Dermis lymphatic vessel endothelial cell (primary cell): ENCODE results near the gene CACNA1G. TPM values are rescaled to one million over a fixed set of nuclear protein-coding genes. Genes with fewer than 3 reads are reported as not detected.

ENCODE experiments used
- total RNA-seq: library from RNA; depleted of rRNA; stranded (reverse); fragments of >200 nt; gene quantifications from 2 replicates; pipeline ENCODE4 v1.2.1, GENCODE V29; 2014

Gene CACNA1G
- not detected in 2 replicates for total RNA-seq

DNA sequence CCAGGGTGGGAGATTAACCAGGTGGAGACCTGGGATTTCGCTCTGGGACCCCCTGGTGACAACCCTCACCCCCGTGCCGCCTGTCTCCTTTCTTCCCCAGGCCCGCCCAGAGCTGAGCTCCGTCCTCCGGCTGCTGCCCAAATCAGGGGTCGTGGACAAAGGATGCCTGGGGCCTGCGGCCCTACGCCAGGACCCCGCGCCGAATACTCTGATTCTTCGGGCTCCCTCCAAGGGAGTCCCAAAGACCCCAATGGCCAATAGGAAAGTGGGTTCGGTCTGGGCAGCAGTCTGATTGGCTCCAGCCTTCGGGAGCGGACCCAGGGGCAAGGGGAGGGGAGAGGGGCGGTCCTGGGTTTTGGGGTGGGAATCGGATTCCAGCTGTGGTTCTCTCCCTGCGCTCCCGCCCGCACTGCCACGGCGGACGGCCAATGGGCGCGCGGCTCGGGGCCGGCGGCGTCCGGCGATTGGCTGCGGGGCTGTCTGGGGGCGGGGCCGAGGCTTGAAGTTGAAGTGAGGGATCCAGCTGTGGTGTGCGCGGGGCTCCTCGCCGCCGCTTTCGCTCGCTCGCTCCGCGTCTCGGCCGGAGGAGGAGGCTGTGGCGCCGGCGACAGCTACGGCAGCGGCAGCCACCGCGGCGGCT is at the start of gene CACNA1G:
TSS of gene CACNA1G (plus strand) at position 531 of the 640 bp plus-strand sequence. CDS start 745 bp downstream, outside the sequence.

DNA sequence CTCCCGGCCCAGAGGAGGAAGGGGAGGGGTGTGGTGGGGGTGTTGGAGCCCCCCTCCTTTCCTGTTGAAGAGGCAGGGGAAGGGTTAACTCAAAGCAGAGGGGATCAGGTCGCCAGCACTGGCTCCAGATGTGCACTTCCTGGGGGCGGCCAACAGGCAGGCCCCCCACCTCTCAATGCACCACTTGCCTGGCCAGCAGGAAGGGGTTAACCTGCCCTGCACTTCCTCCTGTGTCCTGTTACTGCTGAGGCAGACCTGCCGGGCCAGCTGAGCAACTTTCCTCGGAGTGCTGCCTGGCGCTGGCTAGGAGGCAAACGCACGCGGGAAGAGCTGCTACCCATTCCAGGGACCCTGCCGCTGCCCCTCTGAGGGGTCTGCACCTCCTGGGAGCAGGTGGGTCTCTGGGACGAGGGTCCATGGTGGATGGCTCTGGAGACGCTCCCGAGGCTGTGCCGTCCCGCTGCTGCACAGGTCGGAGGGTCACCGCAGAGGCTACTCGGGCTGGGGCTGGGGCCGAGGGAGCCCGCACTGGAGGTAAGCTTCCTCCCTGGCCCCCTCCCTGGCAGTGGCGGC is 28.0 kb upstream of the CACNA1G start, which contains the start of gene EPN3:
TSS of gene EPN3 (plus strand) at position 284 of the 573 bp plus-strand sequence. CDS start 3,822 bp downstream, outside the sequence.

DNA sequence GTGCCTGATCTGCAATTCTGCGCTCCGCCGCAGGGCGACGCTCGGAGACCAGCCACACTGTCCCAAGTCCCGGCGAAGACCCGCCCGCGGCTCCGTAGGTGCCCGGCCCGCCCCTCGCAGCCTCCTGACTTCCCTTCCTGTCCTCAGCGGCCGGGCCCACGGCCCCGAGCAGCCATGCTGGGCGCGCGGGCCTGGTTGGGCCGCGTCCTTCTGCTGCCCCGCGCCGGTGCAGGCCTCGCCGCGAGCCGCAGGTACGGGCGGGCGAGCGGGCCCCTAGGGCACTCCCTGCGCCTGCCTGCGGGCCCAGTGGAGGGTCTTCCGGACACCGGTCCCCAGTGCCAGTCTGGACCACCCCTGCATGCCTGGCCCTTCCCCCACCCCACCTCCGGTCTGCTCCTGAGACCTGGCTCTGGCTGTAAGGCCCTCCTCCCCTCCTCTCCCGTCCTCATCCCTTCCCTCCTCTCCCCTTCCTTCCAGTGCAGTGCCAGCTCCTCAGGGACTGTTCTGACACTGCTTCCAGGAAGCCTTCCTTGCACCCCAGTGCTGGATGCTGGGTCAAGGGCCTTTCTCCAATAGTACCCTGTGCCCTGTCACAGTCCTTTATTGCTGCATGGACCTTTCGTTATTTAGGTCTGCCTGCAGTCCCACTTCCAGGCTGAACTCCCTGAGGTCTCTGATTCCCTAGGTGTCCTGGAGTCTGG is 13.3 kb upstream of the CACNA1G start, which contains the start of gene SPATA20:
TSS of gene SPATA20 (plus strand) at position 140 of the 701 bp plus-strand sequence. CDS start at position 175, 35 bp downstream.

DNA sequence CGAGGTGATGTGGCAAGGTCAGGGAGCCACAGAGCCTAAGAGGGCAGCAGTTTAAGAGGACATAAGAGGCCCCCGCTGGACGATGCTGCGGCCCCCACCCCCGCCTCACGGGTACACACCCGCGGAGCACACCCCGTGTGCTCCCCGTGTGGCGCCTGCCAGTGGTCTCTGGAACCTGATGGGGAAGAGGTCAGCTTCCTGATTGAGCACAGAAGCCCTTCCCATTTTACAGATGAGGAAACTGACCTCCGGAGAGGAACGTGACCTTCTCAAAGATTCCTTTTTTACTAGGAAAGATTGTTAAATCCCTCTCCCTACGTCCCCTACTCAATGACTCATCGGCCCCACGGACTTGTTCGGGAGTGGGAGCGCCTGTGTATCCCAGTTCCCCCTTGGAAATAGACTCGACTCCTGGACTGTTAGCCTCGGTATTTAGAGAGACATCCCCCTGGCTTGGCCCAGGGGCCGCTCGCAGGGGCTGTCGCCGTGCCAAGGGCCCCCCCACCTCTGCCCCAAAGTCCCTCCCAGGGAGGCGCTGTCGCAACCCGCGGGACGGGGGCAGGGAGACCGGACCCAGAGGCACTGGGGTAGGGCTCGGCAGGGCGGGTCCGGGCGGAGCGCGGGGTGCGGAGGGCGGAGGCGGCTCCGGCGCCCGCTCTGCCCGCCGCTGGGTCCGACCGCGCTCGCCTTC is 73.9 kb downstream of the CACNA1G start, which contains the start of gene ABCC3:
TSS of gene ABCC3 (plus strand) at position 658 of the 691 bp plus-strand sequence. CDS start 56 bp downstream, outside the sequence.

Other genes starting within 250 kb of the CACNA1G start
- gene XYLT2, start 214.6 kb upstream of the CACNA1G start, total RNA-seq = 16.2 and 17.8 TPM in 2 replicates
- gene MRPL27, start 187.5 kb upstream of the CACNA1G start, total RNA-seq = 50.8 and 57.0 TPM in 2 replicates
- 0.65 and 0.77 TPM in 2 replicates for gene EME1, start 187.5 kb upstream of the CACNA1G start, total RNA-seq
- 86.5 and 86.7 TPM in 2 replicates for gene LRRC59, start 163.2 kb upstream of the CACNA1G start, total RNA-seq
- 6.1 and 8.3 TPM in 2 replicates for gene ACSF2, start 134.5 kb upstream of the CACNA1G start, total RNA-seq
- gene CHAD, start 91.8 kb upstream of the CACNA1G start, total RNA-seq = not detected in 2 replicates
- 15.0 and 16.5 TPM in 2 replicates for gene RSAD1, start 81.9 kb upstream of the CACNA1G start, total RNA-seq
- 0.11 and 0.77 TPM in 2 replicates for gene MYCBPAP, start 52.3 kb upstream of the CACNA1G start, total RNA-seq
- under 0.01 TPM in 2 replicates for gene EPN3, start 28.0 kb upstream of the CACNA1G start, total RNA-seq
- gene SPATA20, start 13.5 kb upstream of the CACNA1G start, total RNA-seq = 21.6 and 31.0 TPM in 2 replicates
- gene ABCC3, start 74.2 kb downstream of the CACNA1G start, total RNA-seq = 0.11 and 0.52 TPM in 2 replicates
- 30.9 and 35.8 TPM in 2 replicates for gene ANKRD40, start 147.2 kb downstream of the CACNA1G start, total RNA-seq
- gene LUC7L3, start 158.9 kb downstream of the CACNA1G start, total RNA-seq = 16.8 and 23.6 TPM in 2 replicates
- gene ANKRD40CL, start 206.8 kb downstream of the CACNA1G start, total RNA-seq = not detected in 2 replicates